Measurements from ENCODE around the gene LCN12.

DNA sequence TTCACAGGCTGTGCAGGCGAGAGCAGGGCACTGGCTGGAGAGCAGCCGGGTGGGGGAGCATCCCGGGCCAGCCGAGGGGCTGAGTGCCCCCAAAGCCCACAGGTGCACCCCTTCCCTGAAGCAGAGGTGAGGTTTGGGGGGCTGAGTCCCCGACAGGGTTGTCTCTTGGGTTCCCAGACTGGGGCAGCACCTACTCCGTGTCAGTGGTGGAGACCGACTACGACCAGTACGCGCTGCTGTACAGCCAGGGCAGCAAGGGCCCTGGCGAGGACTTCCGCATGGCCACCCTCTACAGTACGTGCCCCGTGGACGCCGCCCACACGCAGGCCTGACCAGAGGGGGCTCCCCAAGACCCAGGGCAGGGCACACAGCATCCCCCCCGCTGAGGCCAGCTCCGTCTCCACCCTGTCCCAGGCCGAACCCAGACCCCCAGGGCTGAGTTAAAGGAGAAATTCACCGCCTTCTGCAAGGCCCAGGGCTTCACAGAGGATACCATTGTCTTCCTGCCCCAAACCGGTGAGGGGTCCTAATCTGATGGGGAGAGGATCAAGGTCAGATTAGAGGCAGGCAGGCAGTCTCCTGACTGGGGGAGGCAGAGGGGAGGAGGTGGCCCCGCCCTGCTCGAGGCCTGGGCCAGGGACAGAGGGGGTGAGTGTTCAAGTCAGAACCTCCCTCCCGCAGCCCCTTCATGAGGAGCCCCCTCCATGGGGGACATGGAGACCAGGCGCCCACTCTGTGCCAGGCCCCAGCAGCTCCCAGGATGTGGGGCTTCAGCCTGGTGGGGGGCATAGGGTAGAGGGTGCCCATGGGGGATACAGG lies 27.9 kb downstream of the LCN12 start:
- TF ChIP-seq YY1 (IDR thresholded peaks at IDR 0.05; ENCODE audit: insufficient read depth, insufficient read length), result no peak
- no peak for TF ChIP-seq ZNF274 (IDR thresholded peaks at IDR 0.05; ENCODE audit: low read depth, low read length)
- no peak for TF ChIP-seq SUZ12 (IDR thresholded peaks at IDR 0.05; ENCODE audit: extremely low read depth, insufficient read depth, insufficient read length)
